Trophoblast cell (in vitro differentiated cells and primary cell): Measurements from ENCODE around the gene SRP68.
"Not testable (repeated sequence)": the region's sequence is repeated elsewhere in the genome, so short reads cannot be mapped to it uniquely, and the experiment has no call there.

Experiments
- DNase-seq, 2 donors: peaks; one replicate each; pipeline ENCODE4 v3.0.0-alpha.2; 2016
- H2AFZ ChIP-seq: 2 replicates; pipeline ENCODE4 v1.6.1; 2013; ENCODE audit warnings: low read length, moderate library complexity, mild to moderate bottlenecking; ENCODE audit not compliant: insufficient read depth, poor library complexity
- H2AK5ac ChIP-seq: 2 replicates; pipeline ENCODE4 v1.6.1; 2013; ENCODE audit warnings: mild to moderate bottlenecking, low read length
- H2BK120ac ChIP-seq: 2 replicates; pipeline ENCODE4 v1.6.1; 2013; ENCODE audit warnings: low read length, mild to moderate bottlenecking, moderate library complexity; ENCODE audit not compliant: insufficient read depth, poor library complexity
- H2BK12ac ChIP-seq: 2 replicates; pipeline ENCODE4 v1.6.1; 2013; ENCODE audit warnings: mild to moderate bottlenecking, low read length, moderate library complexity
- H2BK5ac ChIP-seq: 2 replicates; pipeline ENCODE4 v1.6.1; 2013; ENCODE audit warnings: low read length, low read depth, moderate library complexity, mild to moderate bottlenecking; ENCODE audit not compliant: poor library complexity
- H3K14ac ChIP-seq: 2 replicates; pipeline ENCODE4 v1.6.1; 2013; ENCODE audit warnings: mild to moderate bottlenecking, low read length
- H3K18ac ChIP-seq: 2 replicates; pipeline ENCODE4 v1.6.1; 2013; ENCODE audit warnings: mild to moderate bottlenecking, low read length
- H3K23ac ChIP-seq: 2 replicates; pipeline ENCODE4 v1.6.1; 2013; ENCODE audit warnings: low read length
- H3K27ac ChIP-seq: 2 replicates; pipeline ENCODE4 v1.5.1; 2013; ENCODE audit warnings: low read depth, mild to moderate bottlenecking, inconsistent platforms, low read length, moderate library complexity
- H3K27me3 ChIP-seq: 2 replicates; pipeline ENCODE4 v1.6.1; 2013; ENCODE audit warnings: inconsistent platforms, mild to moderate bottlenecking, low read length, moderate library complexity; ENCODE audit not compliant: insufficient read depth
- H3K36me3 ChIP-seq, 2 experiments: 1 replicate in 1 of 2; 2 replicates in 1 of 2; pipeline ENCODE4 v1.6.1; 2013; ENCODE audit warnings: low read length in 2 of 2, mild to moderate bottlenecking in 2 of 2, moderate library complexity in 1 of 2; ENCODE audit not compliant: insufficient read depth in 2 of 2, control insufficient read depth in 1 of 2
- H3K4ac ChIP-seq: 2 replicates; pipeline ENCODE4 v1.6.1; 2013; ENCODE audit warnings: low read depth, mild to moderate bottlenecking, low read length, moderate library complexity
- H3K4me1 ChIP-seq, 2 experiments: 1 replicate in 1 of 2; 2 replicates in 1 of 2; pipeline ENCODE4 v1.6.1; 2013; ENCODE audit warnings: low read length in 2 of 2, mild to moderate bottlenecking in 2 of 2, moderate library complexity in 1 of 2; ENCODE audit not compliant: insufficient read depth in 2 of 2, control insufficient read depth in 1 of 2
- H3K4me2 ChIP-seq: 2 replicates; pipeline ENCODE4 v1.6.1; 2013; ENCODE audit warnings: inconsistent platforms, mild to moderate bottlenecking, low read length, moderate library complexity
- H3K4me3 ChIP-seq: 2 replicates; pipeline ENCODE4 v1.5.1; 2013; ENCODE audit warnings: mild to moderate bottlenecking, low read depth, low read length, inconsistent platforms
- H3K79me1 ChIP-seq: one replicate; pipeline ENCODE4 v1.6.1; 2013; ENCODE audit warnings: low read length
- H3K79me2 ChIP-seq: 2 replicates; pipeline ENCODE4 v1.6.1; 2013; ENCODE audit warnings: low read length, mild to moderate bottlenecking; ENCODE audit not compliant: control insufficient read depth, insufficient read depth, poor library complexity
- H3K9ac ChIP-seq: 2 replicates; pipeline ENCODE4 v1.6.1; 2013; ENCODE audit warnings: mild to moderate bottlenecking, low read length
- H3K9me3 ChIP-seq: 2 replicates; pipeline ENCODE4 v1.6.1; 2013; ENCODE audit warnings: low read depth, mild to moderate bottlenecking, control low read depth, inconsistent platforms, low read length; ENCODE audit not compliant: insufficient read depth
- H4K12ac ChIP-seq: 2 replicates; pipeline ENCODE4 v1.6.1; 2013; ENCODE audit warnings: low read depth, mild to moderate bottlenecking, low read length, moderate library complexity
- H4K8ac ChIP-seq: 2 replicates; pipeline ENCODE4 v1.6.1; 2013; ENCODE audit warnings: low read depth, mild to moderate bottlenecking, low read length, moderate library complexity
- H4K91ac ChIP-seq: one replicate; pipeline ENCODE4 v1.6.1; 2013; ENCODE audit warnings: low read depth, mild to moderate bottlenecking, low read length, moderate library complexity
- WGBS: extraction: QIAGEN DNeasy Blood & Tissue Kit; methylation state at CpG from one replicate; pipeline ENCODE4 v1.1.7; 2013; ENCODE audit warnings: missing lambda C conversion rate; ENCODE audit not compliant: insufficient read length, insufficient coverage; ENCODE audit errors: extremely low coverage; 5-methylcytosine and 5-hydroxymethylcytosine counted together

The SRP68 gene

DNA sequence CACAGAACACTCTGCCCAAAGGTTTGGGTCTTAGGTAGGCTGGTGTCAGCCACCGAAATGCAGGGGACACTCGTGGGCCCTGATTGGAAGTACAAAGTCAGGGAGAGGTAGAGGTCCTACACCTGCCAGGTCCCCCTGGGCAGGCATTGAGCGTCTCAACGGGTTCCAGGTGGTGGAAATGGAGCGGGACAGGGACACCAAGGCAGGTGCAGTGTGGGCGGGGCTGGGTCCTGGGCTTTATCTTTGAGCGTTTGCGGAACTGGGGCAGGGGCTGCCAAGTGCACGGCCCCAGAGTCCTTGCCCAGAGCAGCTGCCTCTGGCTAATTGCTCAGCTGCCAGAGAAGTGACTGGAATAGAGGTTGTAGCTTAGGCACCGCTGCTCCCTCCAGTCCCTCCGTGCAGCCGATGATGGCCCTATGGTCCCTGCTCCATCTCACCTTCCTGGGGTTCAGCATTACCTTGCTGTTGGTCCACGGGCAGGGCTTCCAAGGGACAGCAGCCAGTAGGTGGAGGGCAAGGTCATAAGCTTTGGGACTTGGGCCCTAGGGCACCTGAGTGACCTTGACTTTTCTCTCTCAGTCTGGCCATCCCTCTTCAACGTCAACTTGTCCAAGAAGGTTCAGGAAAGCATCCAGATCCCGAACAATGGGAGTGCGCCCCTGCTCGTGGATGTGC is 6.7 kb upstream of the SRP68 start, which contains the start of gene ZACN:
Gene ZACN (plus strand): TSS at position 323 of the 675 bp plus-strand sequence. CDS start 83 bp downstream, at position 406.
- no peak within 1 kb of the TSS for H2AK5ac ChIP-seq
- no peak within 1 kb of the TSS for H3K27ac ChIP-seq
- H4K8ac ChIP-seq: no peak within 1 kb of the TSS
- H3K4me2 ChIP-seq: no peak within 1 kb of the TSS
- no peak within 1 kb of the TSS for H4K12ac ChIP-seq
- no peaks in the 10 kb centered on the region for H3K79me1 ChIP-seq
- H2AFZ ChIP-seq: no peak within 1 kb of the TSS
- no peak within 1 kb of the TSS for H2BK12ac ChIP-seq
- no peak within 1 kb of the TSS for H2BK120ac ChIP-seq
- no peak within 1 kb of the TSS for H3K9ac ChIP-seq
- peak; percentile 28 to 29 for DNase-seq
- peaks cover 5 to 10% of the 10 kb centered on the region in 2 experiments for H3K4me1 ChIP-seq
- no CpG with 5 or more reads among the region's 17 CpGs for WGBS
- H3K4ac ChIP-seq: no peak within 1 kb of the TSS
- peaks cover 50% of the 10 kb centered on the region for H3K27me3 ChIP-seq
- H2BK5ac ChIP-seq: no peak within 1 kb of the TSS
- no peak within 1 kb of the TSS for H3K23ac ChIP-seq
- no peaks in the 10 kb centered on the region for H3K79me2 ChIP-seq
- H3K14ac ChIP-seq: no peak within 1 kb of the TSS
- H3K9me3 ChIP-seq: peaks cover 19% of the 10 kb centered on the region
- H4K91ac ChIP-seq: no peak within 1 kb of the TSS
- no peak within 1 kb of the TSS for H3K18ac ChIP-seq
- H3K4me3 ChIP-seq: no peak within 1 kb of the TSS
- peaks cover 15 to 18% of the 10 kb centered on the region in 2 experiments for H3K36me3 ChIP-seq

DNA sequence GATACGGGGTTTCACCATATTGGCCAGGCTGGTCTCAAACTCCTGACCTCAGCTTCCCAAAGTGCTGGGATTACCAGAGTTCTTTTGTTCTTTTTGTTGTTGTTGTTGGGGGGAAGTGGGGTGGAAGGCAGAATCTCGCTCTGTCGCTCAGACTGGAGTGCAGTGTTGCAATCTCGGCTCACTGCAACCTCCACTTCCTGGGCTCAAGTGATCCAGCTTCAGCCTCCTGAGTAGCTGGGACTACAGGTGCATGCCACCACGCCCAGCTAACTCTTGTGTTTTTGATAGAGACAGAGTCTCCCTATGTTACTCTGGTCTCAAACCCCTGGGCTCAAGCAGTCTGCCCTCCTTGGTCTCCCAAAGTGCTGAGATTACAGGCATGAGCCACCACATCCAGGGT is 6.1 kb upstream of the SRP68 start:
- DNase-seq, H2BK120ac ChIP-seq, H3K4me2 ChIP-seq, H3K14ac ChIP-seq, H3K18ac ChIP-seq, H3K79me1 ChIP-seq, H2BK5ac ChIP-seq, H3K4me1 ChIP-seq, H4K12ac ChIP-seq, H3K4ac ChIP-seq, H4K91ac ChIP-seq, H3K27ac ChIP-seq, H4K8ac ChIP-seq, H3K79me2 ChIP-seq, H3K9ac ChIP-seq, H3K23ac ChIP-seq, H2AK5ac ChIP-seq, H3K4me3 ChIP-seq, H2AFZ ChIP-seq, H2BK12ac ChIP-seq: not testable (repeated sequence)
- Histone ChIP-seq H3K27me3 (peaks cover 55% of the 10 kb centered on the region), H3K36me3 (peaks cover 9 to 11% of the 10 kb centered on the region in 2 experiments), H3K9me3 (peaks cover 19% of the 10 kb centered on the region)
- WGBS: no CpG with 5 or more reads among the region's 5 CpGs

DNA sequence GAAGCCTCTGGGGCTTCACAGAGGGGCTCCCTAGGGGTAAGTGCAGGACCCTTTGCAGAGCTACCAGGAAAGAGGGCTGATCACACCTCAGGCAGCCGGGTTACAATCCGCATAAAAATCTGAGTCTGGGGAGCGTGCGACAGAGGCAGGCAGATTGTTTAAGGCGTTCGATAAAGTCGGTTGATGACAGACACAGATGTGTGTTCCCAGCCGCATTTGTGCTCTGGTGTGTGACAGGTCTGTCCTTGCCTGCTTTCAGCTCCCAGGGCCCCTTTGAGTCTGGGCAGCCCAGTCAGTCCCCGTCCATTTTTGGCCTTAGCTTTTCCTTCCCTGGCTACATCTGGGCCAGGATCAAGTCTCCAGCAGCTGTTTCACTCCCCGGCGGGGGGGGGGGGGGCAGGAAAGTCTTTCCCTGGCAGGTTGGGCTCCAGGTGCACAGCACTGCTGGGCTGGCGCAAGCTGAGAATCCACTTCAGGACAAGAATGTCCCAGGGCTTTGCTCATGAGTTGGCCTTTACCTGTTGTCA is 5.3 kb upstream of the SRP68 start:
- Histone ChIP-seq H3K79me2 (peaks cover 2% of the 10 kb centered on the region), H3K4me2 (no peak overlapping the region), H2BK120ac (no peak overlapping the region), H4K8ac (no peak overlapping the region), H3K23ac (no peak overlapping the region), H3K27me3 (peaks cover 55% of the 10 kb centered on the region), H4K91ac (no peak overlapping the region), H3K27ac (no peak overlapping the region), H3K4ac (no peak overlapping the region), H3K4me1 (peaks cover 8 to 13% of the 10 kb centered on the region in 2 experiments), H3K79me1 (peaks cover 2% of the 10 kb centered on the region), H3K14ac (no peak overlapping the region), H3K36me3 (peaks cover 3 to 4% of the 10 kb centered on the region in 2 experiments), H4K12ac (no peak overlapping the region), H2AK5ac (no peak overlapping the region), H2BK5ac (no peak overlapping the region), H3K9ac (no peak overlapping the region), H2BK12ac (no peak overlapping the region), H3K9me3 (peaks cover 19% of the 10 kb centered on the region), H3K4me3 (no peak overlapping the region), H2AFZ (no peak overlapping the region), H3K18ac (no peak overlapping the region)
- no CpG with 5 or more reads among the region's 12 CpGs for WGBS
- DNase-seq: no peak

DNA sequence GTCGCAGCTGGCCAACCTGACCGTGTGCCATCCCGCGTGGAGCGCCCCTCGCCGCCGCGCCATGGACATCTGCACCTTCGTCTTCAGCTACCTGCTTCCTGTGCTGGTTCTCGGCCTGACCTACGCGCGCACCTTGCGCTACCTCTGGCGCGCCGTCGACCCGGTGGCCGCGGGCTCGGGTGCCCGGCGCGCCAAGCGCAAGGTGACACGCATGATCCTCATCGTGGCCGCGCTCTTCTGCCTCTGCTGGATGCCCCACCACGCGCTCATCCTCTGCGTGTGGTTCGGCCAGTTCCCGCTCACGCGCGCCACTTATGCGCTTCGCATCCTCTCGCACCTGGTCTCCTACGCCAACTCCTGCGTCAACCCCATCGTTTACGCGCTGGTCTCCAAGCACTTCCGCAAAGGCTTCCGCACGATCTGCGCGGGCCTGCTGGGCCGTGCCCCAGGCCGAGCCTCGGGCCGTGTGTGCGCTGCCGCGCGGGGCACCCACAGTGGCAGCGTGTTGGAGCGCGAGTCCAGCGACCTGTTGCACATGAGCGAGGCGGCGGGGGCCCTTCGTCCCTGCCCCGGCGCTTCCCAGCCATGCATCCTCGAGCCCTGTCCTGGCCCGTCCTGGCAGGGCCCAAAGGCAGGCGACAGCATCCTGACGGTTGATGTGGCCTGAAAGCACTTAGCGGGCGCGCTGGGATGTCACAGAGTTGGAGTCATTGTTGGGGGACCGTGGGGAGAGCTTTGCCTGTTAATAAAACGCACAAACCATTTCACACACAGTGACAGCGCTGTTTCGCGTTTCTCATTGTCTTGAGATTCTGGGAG is 4.7 kb upstream of the SRP68 start:
- no peak overlapping the region for H4K12ac ChIP-seq
- H3K23ac ChIP-seq: no peak overlapping the region
- H3K9me3 ChIP-seq: peaks cover 19% of the 10 kb centered on the region
- WGBS: no CpG with 5 or more reads among the region's 82 CpGs
- H3K79me1 ChIP-seq: peaks cover 7% of the 10 kb centered on the region
- H3K4me1 ChIP-seq: peaks cover 9 to 15% of the 10 kb centered on the region in 2 experiments
- H3K27me3 ChIP-seq: peaks cover 55% of the 10 kb centered on the region
- no peak overlapping the region for H3K27ac ChIP-seq
- H2BK5ac ChIP-seq: no peak overlapping the region
- H3K4ac ChIP-seq: no peak overlapping the region
- no peak overlapping the region for H2BK12ac ChIP-seq
- H3K79me2 ChIP-seq: peaks cover 7% of the 10 kb centered on the region
- no peak overlapping the region for H4K91ac ChIP-seq
- no peak overlapping the region for H2BK120ac ChIP-seq
- peak in 1 of 2 donors; percentile 16 for DNase-seq
- H3K18ac ChIP-seq: no peak overlapping the region
- H2AFZ ChIP-seq: no peak overlapping the region
- H3K9ac ChIP-seq: no peak overlapping the region
- no peak overlapping the region for H3K4me2 ChIP-seq
- H3K4me3 ChIP-seq: no peak overlapping the region
- no peak overlapping the region for H4K8ac ChIP-seq
- no peak overlapping the region for H2AK5ac ChIP-seq
- H3K36me3 ChIP-seq: no peaks in the 10 kb centered on the region
- H3K14ac ChIP-seq: no peak overlapping the region
